Right renal cortex interstitium (tissue), 3 donors: ENCODE results near the gene MYH3. TPM values are rescaled to one million over a fixed set of nuclear protein-coding genes. Genes with fewer than 3 reads are reported as not detected.
A peak's percentile ranks its signal among the peaks of the same experiment; 100 is the strongest.

ENCODE experiments used
- DNase-seq, 3 donors: peaks; one replicate each; pipeline ENCODE4 v3.0.0-alpha.2; 2013; ENCODE audit warnings: low read depth in 3 of 3, low spot score in 2 of 3
- polyA plus RNA-seq, 3 donors: library from polyadenylated mRNA; unstranded; fragments of 120-200 nt; gene quantifications; one replicate each; pipeline ENCODE4 v1.2.1, GENCODE V29; 2013; ENCODE audit not compliant: insufficient read length in 3 of 3

Gene MYH3
- polyA plus RNA-seq, 3 donors, result 1.6 to 3.0 (median 2.9) TPM

DNA sequence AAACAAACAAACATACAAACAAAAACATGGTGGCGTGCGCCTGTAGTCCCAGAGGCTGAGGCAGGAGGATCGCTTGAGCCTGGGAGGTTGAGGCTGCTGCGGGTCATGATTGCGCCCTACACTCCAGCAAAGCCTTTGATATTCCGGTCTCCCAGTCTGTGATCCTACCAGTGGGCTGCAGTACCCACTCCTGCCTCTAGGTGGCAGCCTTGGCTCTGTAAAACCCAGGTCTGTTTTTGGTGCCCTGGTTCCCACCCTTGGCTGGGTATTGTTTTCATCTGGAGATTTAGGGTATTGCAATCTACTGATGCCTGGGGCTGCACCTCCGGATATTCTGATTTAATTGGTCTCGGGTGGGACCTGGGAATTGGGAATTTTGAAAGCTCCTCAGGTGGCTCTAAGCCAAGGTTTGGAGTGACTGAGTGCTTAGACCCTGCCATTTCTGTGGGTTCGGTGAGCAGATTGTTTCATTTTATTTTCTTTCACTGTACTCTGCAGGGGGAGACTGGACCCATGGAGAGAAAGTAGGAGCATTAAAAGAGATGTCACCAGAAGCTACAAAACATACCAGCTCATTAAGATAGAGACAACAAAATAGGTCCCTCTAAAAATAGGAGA lies 40.5 kb downstream of the MYH3 start:
- no peak for DNase-seq

- peak in 2 of 3 donors; percentile 60 to 72 for DNase-seq
These were observed 42.5 kb downstream of the MYH3 start for GRCh38 chr17:10614536-10615155.

DNA sequence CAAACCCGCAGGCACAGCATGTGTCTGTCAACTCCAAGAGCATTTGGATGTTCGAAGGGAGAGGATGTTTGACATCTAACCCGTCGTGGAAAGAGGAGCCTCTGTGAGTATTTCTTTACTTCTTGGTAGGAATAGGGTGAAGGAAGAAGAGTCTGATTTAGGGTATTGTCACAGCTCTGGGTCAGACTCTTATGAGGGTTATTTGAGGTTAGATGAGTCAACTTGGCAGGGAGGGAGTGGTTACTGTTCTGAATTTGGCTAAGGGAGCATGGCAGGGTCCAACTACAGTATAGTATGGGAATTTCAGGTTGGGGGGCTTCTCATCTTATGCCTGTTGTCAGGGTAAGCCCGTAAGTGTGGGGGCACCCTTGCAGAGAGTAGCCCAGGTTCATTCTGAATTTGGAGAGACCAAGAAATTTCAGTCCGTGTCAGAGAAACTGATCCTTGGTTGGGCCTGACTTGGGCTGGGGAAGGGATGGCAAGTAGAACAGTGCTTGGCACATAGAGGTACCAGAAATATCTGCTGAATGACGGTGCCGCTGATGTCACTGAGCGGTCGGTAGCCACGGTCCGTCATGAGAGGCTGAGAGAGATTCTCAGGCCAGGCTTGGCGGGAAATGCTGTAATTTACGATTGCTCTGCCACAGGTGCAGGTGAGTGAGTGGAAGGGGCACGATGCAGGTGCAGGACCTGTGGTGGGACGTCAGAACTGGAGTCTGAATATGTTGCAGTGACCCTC lies 43.2 kb downstream of the MYH3 start:
- no peak for DNase-seq

DNA sequence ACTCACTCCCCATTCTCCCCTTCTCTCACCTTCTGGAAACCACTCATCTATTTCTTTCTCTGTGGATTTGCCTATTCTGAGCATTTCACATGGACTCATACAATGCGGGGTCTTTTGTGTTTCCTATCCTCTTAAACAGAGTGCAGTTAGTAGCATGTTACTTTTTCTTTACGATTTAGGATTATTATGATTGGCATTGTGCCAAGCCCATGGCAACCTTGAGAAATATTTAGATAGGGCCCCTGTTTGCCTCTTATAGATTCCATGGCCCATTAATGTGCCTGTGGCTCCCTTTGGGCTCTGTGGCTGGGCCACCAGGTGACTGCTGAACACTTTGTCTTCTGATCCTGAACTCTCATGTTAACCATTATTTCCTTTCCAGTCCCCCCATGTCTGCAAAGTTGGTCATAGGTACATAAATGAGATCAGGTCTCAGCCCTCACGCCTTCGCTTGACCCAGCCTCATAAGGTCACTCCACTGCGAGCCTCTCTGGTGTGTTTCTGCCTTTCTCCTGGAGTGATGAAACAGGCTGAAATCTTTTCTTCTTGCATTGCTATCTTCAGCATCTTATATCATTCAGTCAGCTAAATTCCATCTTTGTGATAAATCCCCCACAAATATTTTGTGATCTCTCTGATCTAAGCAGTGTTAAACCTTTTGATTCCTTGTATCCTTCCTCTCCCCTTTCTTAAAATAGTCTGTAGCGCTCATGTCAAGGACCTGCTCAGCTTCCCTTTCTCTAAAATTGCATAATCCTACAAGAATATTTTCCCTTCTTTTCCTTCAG lies 44.0 kb downstream of the MYH3 start:
- no peak for DNase-seq

DNA sequence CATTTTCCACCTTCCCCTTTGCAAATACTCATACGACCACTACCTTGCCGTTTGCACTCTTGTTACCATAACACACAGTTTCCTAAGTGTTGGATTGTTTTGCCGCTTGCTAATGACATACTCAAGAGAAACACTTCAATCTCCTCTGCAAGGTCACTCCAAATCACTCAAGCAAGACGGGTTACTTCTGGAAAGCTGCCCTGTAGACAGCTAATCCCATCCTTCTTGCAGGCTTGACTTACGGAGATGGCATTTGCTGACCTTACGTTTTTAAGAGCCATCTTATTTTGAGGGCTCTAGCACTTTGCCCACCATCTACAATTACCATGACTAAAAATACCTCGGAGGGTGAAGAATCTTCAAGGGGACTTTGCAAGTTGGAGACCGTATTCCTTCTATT lies 46.2 kb downstream of the MYH3 start:
- DNase-seq, result no peak

DNA sequence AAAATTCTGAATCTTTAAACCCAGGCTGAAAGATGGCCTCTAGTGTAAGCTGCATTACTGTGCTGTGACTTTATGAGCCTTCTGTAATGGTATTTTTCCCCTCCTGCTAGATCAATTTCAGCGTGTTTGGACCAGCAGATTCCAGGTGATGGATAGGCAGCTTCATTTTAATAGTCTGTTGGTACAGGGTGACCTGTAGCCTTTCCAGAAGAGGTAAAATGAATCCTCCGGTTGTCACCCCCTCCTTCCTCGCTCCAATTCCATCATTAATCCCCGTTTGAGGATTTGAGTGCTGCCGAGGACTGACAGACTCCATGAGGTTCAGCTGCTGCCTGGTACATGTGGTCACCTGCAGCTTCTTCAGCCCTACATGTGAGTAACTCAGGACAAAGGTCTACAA lies 48.9 kb downstream of the MYH3 start:
- DNase-seq, result no peak

DNA sequence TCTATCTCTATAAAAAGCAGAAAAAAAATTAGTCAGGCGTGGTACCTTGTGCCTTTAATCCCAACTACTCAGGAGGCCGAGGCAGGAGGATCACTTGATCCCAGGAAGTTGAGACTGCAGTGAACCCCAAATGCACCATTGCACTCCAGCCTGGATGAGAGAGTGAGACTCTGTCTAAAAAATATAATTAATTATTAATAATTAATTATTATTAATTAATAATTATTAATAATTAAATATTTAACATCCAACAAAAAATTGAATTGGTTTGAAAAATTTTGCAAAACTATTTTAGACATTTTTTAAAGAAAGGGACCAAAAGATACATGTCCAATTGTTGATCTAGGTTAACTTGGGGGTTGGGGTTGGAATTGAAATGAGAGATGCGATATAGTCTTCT lies 51.0 kb downstream of the MYH3 start:
- no peak for DNase-seq

DNA sequence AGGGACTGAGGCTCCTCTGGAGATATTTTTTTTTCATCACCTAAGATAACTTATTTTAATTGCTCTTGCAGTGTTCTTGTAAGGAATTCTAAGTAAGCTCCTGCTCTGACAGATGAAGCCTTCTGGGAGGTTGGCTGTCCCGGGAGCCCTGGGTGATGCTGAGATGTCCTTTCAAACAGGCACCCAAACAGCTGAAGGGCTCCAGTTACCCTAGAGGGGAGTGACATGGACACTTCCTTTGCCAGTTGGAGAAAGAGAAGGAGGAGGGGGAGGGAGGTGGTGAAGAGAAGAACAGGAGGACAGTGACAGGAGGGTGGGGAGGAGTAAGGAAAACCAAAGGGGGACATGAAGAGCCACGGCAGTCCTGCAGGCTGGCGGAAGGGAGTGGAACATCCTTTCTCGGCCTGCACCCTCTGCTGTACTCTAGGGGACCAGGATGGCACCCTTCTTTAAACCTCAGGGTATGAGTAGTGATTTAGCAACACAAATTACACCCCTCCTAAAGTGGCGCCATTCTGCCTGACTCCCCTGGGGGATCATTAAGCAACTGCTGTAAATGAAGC lies 51.8 kb downstream of the MYH3 start:
- DNase-seq, result no peak

- no peak for DNase-seq
These were observed 52.6 kb downstream of the MYH3 start for GRCh38 chr17:10604521-10604920.

DNA sequence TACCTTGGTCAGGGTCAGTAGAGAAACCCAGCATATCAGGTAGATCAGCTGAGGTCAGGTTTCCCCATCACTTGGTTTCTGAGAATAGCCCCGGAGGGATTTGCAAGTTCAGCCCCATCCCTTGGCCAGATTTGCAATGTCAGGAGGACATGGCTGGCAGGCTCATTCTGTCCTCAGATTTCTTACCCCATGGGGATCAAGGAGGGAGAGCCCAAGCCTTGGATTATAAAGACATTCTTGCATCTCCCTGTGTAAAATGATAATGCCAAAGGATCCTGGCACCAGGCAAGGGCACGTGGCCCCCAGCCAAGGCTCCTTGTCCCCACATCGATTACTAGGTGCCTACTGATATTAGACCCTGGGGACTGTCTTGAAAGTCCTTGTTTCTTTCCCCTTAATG lies 53.2 kb downstream of the MYH3 start:
- DNase-seq, result no peak

GRCh38 chr17:10600571-10600970 lies 56.5 kb downstream of the MYH3 start:
- DNase-seq, result no peak

- DNase-seq, result no peak
These were observed 58.5 kb downstream of the MYH3 start for GRCh38 chr17:10598621-10599020.

DNA sequence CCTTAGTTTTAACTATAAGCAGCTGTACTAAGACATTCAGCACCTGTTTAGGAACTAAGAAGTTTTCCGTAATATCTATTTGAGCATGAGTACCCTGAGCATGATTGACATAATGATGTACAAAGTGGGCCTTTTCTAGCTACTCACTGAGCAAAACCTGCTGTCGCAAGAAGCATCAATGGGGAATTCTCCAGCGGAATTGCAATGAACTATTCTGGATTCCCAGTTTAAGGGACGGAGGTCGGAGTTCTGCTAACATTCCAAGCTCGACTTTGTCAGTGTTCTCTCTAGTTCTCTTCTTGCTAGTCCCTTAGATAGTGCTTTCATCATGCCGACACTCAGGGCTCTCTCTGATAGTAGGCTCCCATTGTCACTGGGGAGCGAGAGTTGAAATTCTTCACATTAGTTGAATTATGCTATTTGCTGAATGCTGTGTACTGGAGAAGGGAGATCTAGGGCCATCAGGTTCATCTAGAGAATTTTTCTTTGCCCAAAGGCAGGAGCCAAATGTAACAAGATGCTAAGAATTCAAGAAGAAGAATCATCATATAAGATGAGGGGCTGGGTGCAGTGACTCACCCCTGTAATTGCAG lies 67.5 kb downstream of the MYH3 start:
- DNase-seq, result no peak

DNA sequence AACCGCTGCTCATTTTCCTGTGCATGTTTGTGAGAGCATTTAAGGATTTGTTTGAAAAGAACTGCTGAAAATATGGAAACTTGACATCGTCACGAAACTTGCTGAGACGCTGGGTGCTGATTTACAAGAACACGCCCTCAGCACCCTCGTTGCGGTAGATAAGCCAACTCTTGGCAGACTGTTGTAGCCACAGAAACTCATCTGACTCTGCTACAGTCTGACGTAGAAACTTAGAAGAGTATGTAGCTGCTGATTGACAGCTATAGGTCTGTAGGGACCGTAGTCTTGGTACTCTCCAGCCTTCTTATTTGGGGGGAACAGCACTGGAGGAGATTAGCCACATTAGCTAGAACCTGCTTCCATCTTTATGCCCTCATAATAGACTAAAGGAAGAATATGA lies 71.6 kb downstream of the MYH3 start:
- no peak for DNase-seq

DNA sequence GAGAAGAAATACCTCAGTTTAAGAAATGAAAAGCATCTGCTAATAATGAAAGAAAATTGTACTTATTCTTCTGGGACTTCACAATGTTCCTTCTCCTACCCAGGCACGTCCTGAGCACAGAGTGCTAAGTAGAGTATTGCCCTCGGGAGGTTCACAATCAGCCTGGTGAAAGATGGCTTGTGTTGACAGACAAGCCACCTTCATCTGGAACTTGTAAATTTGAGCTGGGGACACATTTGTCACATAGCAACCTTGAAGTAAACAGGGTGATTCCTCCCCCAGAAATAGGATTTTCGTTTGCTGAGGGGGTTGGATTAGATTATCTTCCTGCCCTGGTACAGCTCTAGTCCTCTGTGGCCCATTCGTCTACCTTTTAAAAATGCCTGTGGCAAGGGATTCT lies 73.3 kb downstream of the MYH3 start:
- DNase-seq, result no peak

- no peak for DNase-seq
These were observed 77.8 kb downstream of the MYH3 start for GRCh38 chr17:10579270-10579669.

Other genes starting within 250 kb of the MYH3 start
- gene MYH8, start 235.4 kb downstream of the MYH3 start, polyA plus RNA-seq, result 1 to 10 TPM in 1 of 3 donors, under 1 TPM in 2; 0.67 to 1.3 (median 0.88) TPM
- under 1 TPM; 0.06 to 0.14 (median 0.07) TPM for gene MYH4, start 187.8 kb downstream of the MYH3 start, polyA plus RNA-seq
- gene MYH1, start 138.8 kb downstream of the MYH3 start, polyA plus RNA-seq, result under 1 TPM in 1 of 3 donors, not detected in 2; 0.03 TPM
- under 1 TPM in 1 of 3 donors, not detected in 2; 0.03 TPM for gene MYH2, start 107.7 kb downstream of the MYH3 start, polyA plus RNA-seq
- 10 to 100 TPM; 37.8 to 40.9 (median 40.0) TPM for gene SCO1, start 40.2 kb upstream of the MYH3 start, polyA plus RNA-seq
- gene ADPRM, start 40.3 kb upstream of the MYH3 start, polyA plus RNA-seq, result 10 to 100 TPM; 17.1 to 20.9 (median 18.1) TPM
- gene TMEM220, start 72.7 kb upstream of the MYH3 start, polyA plus RNA-seq, result 10 to 100 TPM in 1 of 3 donors, 1 to 10 TPM in 2; 8.5 to 10.0 (median 8.5) TPM
- 1 to 10 TPM in 1 of 3 donors, under 1 TPM in 2; 0.72 to 2.6 (median 0.97) TPM for gene TMEM238L, start 146.8 kb upstream of the MYH3 start, polyA plus RNA-seq
- not detected for gene PIRT, start 180.8 kb upstream of the MYH3 start, polyA plus RNA-seq